HG02642 (cell line): Measurements from ENCODE around the gene CBX7.

Experiments
- ATAC-seq: cut with Tn5 transposase; IDR thresholded peaks from one replicate; pipeline ENCODE4 v1.9.1; 2021; ENCODE audit warnings: mild to moderate bottlenecking; ENCODE audit not compliant: unreplicated experiment, poor library complexity

CBX7 gene

DNA sequence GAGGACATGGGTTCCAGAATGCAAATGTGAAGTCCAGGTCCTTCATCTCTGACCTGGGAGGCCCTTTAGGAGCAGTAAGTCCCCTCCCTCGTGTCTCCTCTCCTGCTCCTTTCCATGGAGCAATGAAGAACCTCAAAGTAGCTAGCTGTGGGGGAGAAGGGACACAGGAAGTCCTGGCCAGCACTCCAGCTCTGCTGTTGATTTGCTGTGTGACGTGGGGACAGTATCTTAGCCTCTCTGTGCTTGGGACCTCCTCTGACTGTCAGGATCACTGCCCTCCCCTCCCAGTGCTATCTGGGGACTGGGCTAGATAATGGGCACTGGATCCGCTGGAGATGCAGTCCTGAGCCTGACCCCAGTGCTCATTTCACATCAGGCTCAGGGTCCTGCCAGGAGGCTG lies 56.5 kb downstream of the CBX7 start:
- ATAC-seq, result no peak

DNA sequence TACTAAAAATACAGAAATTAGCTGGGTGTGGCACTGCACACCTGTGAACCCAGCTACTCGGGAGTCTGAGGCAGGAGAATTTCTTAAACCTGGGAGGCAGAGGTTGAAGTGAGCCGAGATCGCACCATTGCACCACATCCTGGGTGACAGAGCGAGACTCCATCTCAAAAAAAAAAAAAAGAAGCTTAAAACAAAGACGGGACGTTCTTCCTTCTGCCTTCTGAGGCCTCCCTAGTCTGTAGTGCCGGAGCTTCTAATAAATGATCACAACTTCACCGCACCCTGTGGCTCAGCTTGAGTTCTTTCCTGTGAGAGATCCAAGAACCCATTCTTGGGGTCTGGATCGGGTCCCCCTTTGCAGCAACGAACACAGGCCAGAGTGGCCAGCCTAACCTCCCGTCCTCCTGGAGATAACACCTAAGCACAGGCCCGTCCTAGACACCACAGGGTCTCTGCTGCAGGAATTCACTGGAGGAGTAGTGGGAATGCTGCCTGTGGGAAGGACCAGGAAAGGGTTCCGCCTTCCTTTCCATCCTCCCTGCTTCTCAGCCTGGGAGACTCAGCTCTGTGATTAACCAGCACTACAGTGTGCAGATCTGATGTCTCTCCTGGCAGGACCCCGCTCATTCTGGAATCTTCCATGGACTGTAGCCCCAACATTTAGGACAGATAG lies 57.6 kb downstream of the CBX7 start:
- ATAC-seq, result no peak

DNA sequence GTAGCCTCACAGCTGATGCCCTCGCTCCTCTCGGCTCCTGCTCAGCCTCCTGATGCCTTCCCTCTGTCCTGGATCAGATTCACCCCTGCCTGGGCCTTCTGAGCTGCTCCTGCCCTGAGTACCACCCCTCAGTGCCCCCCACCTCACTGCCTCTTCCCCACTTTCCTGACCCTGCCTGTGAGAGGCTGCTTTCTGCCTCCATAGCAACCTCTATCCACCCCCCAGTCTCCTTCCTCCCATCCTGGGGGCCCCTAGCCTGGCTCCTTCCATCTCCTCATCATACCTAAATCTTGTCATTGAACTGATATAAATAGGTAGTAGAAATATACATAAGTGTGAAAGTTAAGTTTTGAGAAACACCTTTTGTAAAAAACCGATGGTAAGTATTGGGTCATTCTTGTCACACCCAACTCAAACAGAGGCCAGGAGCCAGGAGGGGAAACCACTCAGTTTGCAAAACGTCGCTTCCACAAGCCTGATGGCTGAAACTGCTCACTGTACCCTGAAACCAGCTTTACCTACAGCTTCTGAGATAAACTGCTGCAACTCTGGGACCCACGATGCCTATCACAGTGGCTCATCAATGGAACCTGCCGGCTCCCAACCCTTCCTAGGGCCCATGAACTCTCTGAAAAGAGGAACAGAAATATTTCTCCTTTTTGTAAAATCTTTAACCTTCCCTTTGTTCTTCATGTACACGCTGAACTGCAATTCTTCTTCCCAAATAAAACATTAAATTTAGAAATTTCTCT lies 60.2 kb downstream of the CBX7 start:
- ATAC-seq, result no peak

DNA sequence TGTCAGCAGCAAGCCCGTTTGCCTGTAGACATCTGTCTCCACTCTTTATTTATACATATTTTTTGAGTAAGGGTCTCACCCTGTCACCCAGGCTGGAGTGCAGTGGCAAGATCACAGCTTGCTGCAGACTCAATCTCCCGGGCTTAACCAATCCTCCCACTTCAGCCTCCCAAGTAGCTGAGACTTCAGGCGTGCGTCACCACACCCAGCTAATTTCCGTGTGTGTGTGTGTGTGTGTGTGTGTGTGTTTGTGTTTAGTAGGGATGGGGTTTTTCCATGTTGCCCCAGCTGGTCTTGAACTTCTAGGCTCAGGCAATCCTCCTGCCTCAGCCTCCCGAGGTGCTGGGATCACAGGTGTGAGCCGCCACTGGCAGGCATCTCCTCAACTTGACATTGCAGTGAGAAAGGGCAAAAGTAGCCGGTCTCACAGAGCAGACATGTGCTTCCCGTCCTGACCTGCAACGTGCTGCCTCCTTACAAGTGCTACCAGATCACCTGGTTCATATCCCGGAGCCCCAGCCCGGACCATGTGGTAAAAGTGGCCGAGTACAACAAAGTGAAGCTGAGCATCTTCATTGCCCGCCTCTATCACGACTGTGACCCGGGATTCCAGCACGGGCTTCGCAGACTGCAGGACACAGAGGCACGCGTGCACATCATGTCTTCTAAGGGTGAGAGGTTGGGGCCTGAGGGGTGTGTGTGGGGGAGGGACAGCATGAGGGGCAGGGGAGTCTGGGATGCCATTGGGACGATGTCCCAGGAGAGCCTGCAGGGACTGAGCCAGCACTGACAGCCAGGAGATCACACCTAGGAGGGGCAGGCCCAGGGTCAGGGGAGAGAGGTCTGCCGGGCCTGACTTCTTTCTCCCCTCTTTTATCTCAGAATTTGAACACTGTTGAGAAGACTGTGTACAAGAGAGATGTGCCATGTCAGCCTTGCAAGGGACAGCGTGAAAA lies 61.1 kb downstream of the CBX7 start:
- ATAC-seq, result no peak

DNA sequence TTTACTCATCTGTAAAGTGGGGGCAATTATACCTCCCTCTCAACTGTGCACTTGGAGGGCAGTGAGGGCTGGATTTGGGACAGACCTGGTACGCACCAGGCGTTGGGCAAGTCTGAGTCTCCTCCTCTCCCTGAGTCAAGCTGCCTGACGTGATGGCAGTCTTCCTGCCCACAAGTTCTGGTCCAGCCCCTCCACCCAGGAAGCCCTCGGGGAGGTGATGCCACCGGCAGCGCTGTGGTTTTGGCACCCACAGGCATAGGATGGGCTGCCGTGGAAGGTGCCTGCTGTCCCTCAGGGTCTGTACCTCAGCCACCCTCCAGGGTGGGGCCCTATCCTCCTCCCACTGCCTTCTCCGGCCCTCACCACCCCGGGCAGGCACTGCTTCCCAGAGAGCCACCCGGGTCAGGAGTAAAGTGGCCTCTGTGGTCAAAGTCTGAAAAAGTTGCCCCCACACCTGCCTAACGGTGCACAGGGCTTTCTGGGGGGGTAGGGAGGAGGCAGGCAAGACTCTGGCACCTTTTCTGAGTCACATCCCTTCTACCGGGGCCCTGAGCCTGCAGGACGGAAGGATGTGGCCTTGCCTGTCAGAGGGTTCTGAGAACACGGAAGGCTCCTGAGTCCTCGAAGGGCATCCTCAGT lies 61.9 kb downstream of the CBX7 start:
- ATAC-seq, result no peak

DNA sequence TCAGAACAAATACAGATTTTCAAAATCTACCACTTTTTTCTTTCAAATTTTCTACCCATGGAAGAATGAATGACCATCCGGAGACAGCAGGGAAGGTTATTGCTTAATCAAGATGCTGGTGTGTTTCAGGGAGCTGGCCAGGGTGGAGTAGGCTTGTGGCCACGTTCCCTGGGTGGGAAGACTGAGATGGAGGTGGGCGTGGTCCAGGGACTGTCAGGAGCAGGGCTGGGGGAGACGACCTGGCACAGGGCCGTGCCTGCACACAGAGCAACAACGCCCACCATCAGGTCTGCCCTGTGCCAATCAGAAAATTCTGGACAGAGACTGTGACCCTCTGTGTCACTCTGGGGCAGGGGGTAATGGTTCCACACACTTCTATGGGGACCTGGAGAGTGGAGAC lies 62.6 kb downstream of the CBX7 start:
- no peak for ATAC-seq

DNA sequence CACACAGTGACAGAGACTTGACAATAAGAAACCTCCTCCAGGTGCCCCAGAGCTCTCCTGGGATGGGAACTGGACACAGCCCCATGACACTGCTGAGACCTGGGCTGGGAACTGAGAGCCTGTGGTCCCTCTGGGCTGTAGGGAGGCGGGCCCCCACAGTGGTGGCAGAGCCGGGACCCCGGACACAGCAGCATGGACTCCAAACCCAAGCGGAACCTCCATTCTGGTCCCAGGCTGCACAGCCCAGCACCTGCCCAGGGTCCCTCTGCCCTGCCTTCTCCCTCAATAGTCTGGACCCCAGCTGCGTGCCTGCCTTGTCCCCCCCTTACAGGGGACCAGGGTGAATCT lies 63.8 kb downstream of the CBX7 start:
- ATAC-seq, result no peak

DNA sequence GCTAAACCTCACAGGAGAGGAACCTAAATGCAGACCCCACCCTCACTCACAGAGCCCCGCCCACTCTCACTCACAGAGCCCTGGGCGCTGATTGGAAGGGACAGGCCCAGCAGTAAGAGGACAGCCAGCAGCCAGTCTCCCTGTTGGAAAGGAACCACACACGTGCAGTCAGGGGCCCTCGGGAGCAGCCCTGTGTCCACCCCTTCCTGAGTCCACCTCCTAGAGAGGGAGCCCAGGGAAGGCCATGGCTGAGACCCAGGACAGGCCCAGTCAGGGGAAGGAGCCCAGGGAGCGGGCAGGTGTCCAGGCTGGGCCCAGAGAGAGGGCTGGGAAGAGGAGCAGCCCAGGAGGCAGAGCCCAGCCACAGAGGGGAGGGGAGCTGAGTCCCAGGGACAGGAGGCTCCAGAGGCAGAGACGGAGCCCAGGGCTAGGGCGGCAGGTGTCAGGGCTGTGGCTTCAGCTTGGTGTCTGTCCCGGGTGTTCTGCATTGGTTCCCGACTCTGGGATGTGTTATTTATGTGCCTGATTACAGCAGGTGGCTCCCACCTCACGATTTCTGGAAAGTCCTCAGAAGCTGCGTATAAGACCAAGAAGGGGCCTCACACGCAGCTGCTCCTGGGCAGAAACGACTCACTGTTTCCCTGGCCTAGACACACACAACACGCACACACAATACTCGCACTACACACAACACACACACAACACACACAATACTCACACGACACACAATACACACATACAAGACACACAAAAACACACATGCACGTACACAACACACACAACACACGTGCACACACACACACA lies 64.4 kb downstream of the CBX7 start:
- no peak for ATAC-seq

DNA sequence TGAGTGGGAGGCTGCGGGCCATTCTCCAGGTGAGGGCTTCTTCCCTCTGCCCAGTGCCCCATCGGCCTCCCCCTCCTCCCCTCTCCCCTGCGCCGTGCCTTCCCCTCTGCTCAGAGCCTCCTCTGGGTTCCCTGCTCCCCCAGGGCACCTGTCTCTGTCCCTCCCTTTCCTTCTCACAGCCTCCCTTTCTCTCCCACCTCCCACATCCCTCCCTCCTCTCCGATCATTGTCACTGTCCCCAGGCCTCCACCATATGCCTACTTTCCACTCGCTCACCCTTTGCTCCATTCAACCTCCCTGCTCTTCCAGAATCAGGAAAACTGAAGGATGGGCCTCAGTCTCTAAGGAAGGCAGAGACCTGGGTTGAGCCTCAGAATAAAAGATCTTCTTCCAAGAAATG lies 65.4 kb downstream of the CBX7 start:
- ATAC-seq, result no peak

DNA sequence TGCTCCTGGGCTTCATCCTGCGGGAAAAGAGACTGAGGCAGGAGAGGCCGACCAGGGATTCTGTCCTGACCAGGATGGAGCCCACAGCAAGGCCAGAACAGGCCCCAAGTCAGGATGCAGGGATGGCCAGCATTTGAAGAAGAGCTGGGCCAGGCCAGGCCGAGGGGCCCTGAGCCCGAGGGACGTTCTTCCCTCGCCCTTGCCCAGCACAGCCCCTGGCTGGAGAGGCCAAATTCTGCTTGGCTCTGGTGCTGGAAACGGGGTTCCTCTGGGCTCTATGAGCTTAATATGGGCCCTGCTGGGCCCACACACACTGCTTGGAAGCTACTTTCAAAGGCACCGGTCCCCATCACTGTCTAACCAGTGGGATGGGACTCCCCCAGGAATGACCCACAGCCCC lies 67.8 kb downstream of the CBX7 start:
- no peak for ATAC-seq

DNA sequence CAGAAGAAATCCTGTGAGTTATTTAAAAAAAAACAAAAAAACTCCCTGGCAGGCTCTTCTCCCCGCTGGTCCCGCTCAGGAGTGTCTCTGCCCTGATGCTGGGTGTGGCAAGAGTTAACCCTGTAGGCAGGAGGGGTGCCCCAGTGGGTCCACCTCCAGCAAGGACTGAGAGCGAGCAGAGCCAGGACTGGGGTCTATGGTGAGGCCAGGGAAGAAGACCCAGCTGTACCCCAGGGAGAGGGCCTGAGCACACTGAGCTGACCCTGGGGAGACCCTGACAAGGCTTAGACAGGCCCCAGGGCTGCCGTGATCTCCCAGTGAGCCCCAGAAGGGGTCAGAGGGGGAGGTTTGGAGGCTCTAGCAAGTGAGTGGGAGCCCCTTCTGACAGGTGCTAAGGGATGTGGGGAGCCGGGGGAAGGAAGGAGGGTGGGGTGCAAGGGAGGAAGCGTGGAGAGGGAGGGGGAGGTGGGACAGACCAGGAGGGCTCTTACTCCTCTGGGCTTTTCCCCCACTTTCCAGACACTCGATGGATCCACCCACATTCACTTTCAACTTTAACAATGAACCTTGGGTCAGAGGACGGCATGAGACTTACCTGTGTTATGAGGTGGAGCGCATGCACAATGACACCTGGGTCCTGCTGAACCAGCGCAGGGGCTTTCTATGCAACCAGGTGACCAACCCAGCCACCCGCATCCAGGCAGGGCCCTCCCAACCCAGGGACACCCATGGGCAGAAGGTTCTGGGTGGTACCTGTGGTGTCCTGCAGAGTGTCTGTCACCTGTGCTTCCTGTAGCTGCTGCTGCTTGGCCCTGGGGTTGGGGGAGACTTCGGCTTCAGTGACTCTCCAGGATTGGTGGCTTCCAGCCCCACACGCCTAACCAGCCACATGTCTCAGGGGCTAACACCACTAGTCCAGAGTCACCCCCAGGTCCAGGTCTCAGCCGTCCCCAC lies 69.0 kb downstream of the CBX7 start:
- no peak for ATAC-seq

DNA sequence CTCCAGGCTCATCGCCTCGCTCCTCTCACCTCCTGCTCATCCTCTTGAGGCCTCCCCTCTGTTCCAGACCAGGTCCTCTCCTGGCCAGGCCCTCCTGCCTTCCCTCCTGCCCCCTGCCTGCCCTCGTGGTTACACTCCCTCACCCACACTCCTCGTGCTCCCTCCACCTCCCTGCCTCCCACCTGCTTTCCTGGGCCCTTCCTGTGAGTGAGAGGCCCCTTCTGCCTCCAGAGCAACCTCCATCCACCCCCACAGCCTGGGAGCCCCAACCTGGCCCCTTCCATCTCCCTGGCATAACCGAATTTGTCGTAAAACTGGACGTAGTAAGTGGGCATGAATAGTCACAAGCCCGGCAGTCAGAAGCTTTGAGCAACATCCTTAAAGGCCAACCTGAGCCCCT lies 70.9 kb downstream of the CBX7 start:
- ATAC-seq, result no peak

DNA sequence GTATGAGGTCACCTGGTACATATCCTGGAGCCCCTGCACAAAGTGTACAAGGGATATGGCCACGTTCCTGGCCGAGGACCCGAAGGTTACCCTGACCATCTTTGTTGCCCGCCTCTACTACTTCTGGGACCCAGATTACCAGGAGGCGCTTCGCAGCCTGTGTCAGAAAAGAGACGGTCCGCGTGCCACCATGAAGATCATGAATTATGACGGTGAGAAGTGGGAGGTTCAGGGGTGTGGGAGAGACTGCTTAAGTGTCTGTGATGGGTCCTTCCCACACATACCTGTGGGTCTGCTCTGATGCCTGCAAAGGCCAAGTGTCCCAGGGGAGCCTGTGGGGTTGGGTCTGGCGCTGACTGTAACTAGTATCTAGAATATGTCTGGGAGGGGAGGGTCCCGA lies 71.5 kb downstream of the CBX7 start:
- no peak for ATAC-seq
